Measurements from ENCODE around the gene ATP5ME.
"Not testable (repeated sequence)": the region's sequence is repeated elsewhere in the genome, so short reads cannot be mapped to it uniquely, and the experiment has no call there.

The ATP5ME gene

DNA sequence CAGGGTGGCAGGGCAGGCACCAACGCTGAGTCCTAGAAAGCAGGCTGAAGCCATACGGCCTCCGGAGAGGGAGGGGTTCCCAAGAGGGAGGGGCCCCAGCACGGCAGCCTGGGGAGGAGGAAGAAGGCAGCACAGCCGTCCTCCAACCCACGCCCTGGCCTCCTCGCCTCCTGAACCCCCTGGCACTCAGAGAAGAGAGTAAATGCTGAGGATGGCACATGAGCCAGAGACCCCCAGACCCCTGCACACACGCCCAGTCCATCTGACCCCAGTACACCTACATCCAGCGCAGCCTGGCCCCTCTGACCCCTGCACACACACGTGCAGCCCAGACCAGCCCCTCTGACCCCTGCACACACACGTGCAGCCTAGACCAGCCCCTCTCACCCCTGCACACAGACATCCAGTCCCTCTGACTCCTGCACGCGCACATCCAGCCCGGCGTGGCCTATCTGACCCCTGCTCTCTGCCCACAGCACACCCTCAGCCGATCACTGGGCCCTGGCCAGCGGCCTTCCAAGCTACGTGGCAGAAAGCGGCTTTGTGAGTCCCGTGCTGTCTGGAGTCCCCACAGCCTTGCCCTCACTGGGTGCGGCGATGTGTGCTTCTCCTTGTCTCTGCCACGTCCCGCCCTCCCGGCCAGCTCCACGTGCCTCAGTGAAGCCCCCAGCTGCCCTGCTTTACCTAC lies 18.5 kb downstream of the ATP5ME start:
- peak; percentile 59 for DNase-seq (ENCODE audit: low spot score)

DNA sequence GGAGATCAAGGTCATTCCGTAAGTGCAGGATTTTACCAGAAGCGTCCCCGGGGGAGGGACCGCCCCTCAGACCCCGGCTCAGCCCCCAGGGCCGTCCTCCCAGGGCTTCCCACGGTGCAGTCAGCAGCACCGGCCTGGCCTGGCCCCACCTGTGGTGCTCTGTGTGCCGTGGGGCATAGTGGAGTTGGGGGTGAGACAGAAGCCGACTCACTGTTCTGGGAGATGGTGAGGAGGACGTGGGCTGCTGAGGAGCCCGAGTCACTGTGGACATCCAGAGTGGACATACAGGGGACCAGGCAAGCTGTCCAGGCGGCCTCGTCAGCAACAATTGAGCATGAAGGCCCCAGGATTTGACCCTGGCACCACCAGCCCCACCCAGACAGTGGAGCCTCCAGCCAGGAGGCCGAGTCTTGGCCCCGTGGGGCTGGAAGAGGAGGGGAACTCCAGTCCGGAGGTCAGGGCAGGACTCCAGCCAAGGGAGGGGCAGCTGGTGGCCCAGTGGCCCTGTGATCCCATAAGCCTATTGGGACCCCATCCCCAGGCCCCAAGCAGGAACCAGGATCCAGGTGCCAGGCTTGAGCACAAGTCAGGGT lies 19.1 kb downstream of the ATP5ME start:
- peak; percentile 38 for DNase-seq (ENCODE audit: low spot score)

DNA sequence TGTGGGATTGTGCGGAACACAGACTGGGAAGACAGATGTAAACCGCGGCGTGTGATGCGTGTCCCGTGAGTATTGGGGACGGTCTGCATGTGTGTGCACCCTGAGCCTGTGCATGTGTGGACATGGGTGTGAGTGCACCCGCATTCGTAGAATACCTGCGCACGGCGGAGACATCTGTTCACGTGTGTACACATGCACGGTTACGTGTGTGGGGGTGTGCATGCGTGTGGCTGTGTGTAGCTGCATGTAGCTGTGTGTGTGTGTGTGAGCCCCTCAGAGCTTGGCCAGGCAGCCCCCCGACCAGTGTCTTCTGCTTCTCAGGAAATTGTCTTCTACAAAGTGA lies 19.6 kb downstream of the ATP5ME start:
- peak; percentile 36 for DNase-seq (ENCODE audit: low spot score)

DNA sequence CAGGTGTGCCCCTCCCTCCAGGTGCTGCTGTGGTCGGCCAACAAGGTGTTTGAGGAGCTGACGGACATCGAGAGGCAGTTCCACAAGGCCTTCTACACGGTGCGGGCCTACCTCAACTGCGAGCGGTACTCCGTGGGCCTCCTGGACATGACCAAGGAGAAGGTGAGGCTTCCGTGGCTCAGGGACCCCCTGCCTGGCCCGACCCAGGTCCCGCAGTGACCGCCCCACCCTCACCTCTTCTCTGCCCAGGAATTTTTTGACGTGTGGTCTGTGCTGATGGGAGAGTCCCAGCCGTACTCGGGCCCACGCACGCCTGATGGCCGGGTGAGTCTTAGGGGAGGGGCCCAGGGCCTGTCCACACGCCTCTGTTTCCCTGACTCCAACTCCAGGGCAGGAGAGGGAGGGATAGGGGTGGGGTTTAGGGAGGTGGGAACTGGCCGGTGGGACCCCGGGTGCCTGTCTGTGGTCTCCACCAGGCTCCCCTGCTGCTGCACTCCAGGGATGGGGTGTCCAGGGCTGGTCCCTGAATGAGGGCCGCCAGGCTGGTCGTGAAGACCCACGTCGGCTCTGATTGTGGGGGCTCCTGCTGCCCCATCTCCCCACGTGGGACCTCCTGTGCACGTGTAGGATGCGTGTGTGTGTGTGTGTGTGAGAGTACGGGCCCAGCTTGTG lies 20.1 kb downstream of the ATP5ME start:
- DNase-seq (ENCODE audit: low spot score), result peak; percentile 52

DNA sequence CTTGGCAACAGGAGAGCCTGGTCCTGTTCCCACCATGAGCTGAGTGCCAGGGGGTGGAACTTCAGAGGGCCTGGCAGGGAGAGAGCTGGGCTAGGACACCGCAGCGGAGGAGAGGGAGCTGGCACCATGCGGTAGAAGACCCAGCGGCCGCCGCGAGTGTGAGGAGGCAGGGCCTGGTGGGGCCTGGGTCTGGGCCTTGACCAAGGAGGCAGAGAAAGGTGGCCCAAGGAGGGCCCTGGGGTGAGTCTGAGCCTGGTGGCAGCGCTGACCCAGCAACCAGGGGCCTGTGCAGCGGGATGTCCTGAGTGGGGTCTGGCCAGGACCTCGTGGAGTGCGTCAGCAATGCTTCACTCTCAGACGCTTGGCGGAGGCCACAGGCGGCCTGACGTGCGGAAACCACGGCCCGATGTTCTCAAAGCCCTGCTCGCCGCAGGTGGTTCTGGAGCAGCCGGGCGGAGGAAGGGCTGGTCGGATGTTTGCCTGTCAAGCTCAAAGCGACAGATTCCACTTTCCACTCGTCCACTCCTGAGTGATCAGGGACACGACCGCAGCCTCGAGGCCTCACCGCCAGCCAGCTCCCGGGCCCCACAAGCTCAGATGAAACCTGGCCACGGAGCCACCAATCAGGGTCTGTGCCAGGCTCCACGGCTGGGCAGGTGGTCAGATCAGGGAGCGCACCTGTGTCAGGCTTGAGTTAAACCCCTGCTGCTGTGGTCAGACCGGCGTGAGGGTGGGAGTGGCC lies 20.8 kb downstream of the ATP5ME start:
- peak; percentile 47 for DNase-seq (ENCODE audit: low spot score)

DNA sequence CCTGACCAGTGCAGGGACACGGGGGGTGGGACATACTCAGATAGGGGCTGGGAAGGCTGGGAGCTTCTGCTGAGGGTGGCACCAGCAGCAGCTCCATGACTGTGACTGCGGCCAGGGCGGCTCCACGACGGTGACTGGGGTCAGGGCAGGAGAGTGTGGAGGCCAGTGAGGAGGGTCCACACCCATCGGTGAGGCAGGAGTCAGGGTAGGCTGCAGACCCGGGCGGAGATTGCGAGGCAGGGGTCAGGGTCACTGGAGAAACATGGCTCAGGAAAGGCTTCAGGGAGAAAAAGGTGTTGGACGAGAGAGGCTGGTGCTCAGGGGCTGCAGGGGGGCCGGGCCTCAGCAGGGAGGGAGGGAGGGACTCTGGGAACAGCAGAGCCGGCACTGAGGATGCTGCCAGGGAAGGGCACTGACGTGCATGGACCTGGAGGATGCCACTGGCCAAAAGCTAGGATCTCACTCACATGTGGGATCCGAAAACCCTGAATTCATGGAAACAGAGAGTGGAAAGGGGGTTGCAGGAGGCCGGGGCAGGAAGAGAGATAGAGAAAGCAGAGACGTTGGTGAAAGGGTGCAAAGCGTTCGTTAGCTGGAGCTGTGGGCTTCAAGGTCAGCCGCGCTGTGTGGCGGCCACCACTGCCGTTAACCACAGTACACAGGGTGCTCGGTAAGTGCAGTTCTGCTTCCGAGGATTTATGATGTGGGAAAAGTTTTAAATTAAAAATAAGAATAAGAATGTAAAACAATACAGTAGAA lies 22.0 kb downstream of the ATP5ME start:
- peak; percentile 53 for DNase-seq (ENCODE audit: low spot score)

DNA sequence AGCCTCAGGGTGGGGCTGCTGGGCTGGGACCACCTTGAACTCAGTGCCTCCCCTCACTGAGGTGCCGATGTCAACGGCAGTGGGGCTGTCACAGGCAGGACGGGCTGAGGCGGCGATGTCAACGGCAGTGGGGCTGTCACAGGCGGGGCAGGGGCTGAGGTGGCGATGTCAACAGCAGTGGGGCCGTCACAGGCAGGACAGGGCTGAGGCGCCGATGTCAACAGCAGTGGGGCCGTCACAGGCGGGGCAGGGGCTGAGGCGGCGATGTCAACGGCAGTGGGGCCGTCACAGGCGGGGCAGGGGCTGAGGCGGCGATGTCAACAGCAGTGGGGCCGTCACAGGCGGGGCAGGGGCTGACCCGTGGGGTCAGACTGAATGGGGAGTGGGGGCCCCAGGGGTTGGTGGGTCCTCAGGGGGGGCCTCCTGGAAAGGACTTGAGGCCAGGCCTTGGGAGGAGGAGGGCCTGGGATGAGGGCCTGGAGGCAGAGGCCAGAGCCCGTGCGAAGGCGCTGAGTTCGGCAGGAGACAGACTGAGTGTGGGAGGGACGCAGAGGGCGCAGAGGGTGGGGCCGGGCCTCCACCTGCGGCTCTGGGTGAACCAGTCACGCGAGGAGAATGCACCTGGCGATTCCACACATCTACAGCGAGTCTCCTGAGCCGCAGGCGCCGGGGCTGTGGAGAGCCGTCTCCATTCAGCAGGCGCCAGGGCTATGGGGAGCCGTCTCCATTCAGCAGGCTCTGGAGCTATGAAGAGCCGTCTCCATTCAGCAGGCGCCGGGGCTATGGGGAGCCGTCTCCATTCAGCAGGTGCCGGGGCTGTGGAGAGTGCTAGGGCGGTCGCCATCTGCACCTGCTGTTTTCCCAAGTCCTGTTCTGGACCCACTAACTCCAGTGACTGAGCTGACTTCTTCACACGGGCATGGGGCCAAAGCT lies 22.9 kb downstream of the ATP5ME start:
- DNase-seq (ENCODE audit: low spot score), result no peak

DNA sequence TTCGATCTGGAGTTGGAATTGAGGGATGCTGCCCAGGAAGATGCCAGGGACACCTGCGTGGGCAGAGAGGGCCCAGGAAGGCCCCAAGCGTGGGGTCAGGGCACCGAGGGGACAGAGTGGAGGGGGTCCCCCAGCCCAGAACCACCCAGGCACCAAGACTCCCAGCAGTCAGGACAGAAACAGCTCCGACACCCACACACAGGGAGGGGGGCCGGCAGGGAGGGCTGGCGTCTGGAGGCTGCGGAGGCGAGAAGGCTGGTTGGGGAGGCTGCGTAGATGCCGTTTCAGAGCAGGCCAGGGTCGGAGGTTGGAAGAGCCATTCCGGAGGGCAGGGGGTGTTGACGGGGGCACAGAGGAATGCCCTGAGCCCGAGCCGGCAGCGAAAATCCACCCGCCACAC lies 23.6 kb downstream of the ATP5ME start:
- peak; percentile 51 for DNase-seq (ENCODE audit: low spot score)

DNA sequence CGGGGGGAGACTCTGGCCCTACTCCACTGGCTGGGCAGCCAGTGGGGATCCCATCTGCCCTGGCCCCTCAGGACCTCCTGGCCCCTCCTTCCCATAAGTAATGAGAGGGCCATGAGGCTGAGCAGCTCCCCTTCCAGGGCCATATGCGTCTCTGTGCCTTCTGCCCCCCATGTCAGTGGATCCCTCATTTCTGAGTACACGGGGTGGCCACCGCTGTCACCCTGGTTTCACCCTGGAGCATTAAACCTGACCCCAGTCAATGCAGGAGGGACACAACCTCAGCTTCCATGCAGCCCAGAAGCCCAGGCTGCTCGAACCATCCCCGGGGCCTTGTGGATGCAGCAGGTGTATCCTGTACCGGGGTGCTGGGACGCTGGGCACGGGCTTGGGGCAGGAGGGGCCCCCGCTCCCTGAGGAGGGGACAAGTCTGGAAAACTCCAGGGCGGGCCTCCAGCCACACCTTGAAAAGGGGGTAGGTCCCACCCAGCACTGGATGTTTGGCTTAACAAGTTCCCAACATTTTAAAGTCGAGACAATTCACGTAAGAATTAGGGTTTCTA lies 24.2 kb downstream of the ATP5ME start:
- DNase-seq (ENCODE audit: low spot score), result no peak

DNA sequence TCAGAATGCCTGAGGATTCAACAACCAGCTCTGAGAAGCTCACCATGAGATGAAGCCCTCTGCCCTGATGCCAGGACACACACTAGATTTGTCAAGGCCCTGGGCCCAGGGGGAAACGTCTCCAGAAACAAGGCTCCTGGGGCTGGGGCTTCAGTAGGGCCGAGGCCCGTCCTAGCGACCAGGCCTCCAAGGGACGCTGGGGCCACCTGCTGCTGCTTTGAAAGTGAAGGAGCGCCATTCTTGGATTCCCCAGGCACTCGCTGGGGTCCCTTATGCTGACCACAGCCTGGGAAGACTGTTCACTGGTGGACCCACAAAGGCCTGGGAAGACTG lies 24.8 kb downstream of the ATP5ME start:
- DNase-seq (ENCODE audit: low spot score), result no peak

DNA sequence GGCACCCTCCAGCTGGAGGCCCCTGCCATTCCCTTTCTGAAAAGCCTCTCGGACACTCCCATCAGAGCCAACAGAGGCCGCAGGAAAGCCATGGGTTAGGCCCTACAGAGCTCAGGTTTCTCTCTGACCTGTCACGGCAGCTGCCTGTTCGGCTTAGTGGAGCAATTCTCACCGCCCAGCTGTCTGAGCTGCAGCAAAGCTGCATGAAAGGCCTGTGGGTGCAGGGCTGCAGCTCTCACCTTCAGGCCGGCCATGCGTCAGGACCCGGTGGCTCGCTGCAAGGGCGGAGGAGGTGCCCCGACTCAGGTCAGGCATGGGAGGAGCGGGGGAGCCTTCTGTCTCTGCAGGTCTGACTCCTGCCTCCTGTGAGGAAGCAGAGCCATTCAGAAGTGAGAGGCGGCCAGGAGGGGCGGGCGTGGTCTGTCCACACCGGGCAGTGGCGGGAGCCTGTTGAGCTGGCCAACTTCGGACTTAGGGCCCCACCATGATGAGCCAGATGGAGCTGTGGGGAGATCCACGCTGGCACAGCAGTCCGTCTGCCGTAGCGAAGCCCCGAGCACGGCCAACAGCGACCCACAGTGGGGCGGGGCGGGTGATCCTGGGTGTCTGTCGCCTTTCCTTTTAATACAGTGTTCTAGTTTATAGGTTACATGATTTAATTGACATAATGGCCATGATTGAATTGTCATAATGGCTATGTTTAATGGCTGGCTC lies 25.3 kb downstream of the ATP5ME start:
- no peak for DNase-seq (ENCODE audit: low spot score)

DNA sequence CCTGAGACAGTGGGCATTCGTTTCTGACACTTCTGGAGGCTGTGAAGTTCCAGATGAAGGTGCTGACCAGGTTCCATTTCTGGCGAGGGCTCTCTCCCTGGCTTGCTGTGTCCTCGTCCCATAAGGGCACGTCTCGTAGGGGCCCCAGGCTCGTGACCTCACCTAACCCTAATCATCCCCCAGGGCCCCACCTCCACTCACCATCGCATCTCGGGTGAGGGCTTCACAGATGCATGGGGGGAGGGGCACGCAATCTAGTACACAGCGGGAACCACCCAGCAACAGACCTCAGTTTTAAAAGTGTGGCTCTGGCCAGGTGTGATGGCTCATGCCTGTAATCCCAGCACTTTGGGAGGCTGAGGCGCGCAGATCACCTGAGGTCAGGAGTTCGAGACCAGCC lies 26.6 kb downstream of the ATP5ME start:
- no peak for DNase-seq (ENCODE audit: low spot score)

DNA sequence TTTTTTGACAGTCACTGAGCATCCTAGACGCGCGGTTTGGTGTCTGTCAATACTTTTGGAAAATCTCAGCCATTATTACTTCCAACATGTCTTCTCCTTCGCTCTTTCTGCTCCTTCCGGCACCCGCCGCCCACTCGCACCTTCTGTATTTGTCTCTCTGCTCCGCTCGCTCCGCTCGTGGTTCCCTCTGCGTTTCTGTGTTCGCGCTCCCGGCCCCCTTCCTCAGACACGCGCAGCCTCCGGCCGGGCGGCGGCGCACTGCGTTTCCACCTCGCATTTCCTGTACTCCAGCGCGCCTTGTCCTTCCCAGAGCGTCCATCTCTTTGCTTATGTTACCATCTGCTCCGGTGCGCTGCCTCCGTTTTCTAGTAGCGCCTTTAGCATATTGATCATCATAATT lies 27.6 kb downstream of the ATP5ME start:
- DNase-seq (ENCODE audit: low spot score), result no peak

DNA sequence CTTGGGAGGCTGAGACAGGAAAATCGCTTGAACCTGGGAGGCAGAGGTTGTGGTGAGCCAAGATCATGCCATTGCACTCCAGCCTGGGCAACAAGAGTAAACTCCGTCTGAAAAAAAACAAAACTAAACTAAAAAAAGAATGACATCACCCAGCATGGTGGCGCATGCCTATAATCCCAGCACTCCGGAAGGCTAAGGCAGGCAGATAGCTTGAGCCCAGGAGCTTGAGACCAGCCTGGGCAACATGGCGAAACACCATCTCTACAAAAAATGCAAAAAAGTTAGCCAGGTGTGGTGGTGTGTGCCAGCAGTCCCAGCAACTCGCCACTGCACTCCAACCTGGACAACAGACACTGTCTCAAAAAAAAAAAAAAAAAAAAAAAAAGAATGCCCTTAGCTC lies 31.7 kb downstream of the ATP5ME start:
- not testable (repeated sequence) for DNase-seq (ENCODE audit: low spot score)

DNA sequence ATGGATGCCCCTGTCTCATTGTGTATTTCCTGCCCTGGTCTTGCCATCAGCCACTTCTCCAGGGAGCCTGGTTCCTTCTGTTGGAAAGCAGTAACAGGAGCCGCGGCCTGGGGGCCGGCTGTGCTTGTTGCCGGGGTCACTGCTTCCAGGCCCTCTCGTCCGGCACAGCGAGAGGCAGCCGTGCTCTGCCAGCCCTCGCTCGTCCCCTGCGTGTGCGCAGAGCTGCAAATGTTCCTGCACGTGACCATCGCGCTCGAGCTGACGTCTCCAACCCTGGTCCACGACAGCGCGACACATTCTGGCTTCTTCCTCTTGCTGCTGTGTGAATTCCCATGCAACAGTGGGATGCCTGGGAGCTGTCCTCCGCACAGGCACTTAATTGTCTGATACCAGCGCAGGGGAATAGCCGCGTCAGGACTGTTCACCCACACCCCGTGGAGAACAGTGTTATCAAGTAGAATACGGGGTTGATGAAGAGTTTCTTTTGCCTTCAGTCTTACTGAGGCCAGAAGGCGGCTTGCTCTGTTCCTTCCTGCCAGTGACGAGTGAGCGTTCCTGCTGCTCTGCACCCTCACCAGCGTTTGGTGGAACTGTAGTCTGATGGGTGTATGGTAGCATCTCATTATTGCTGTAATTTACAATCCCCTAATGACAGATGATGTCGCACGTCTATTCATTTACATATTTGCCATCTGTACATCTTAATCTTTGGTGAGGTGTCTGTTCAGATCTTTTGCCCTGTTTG lies 36.4 kb downstream of the ATP5ME start:
- peak; percentile 53 for DNase-seq (ENCODE audit: low spot score)

DNA sequence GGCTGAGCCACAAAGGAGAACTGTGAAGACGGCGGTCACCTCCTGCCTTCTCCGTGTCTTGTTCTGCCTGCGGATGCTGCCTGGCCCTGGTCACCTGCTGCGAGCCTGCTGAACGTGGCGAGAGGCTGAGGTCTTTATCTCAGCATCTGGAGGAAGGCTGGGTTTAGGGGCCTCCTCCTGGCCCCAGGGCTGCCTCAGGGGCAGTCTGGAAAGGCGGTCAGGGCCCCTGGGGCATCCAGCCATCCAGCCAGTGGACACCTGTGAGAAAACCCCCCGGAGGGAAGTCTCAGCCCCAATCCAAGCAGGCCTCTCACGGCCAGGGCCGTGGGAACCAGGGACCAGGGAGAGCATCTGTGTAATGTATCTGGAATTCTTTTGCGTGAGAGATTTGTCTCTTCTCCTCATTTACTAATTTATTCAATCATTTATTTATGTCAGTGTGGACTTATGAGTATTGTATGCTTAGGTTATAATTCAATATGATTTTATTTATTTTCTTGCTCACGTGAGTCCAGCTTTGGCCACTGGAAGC lies 37.4 kb downstream of the ATP5ME start:
- DNase-seq (ENCODE audit: low spot score), result peak; percentile 30

DNA sequence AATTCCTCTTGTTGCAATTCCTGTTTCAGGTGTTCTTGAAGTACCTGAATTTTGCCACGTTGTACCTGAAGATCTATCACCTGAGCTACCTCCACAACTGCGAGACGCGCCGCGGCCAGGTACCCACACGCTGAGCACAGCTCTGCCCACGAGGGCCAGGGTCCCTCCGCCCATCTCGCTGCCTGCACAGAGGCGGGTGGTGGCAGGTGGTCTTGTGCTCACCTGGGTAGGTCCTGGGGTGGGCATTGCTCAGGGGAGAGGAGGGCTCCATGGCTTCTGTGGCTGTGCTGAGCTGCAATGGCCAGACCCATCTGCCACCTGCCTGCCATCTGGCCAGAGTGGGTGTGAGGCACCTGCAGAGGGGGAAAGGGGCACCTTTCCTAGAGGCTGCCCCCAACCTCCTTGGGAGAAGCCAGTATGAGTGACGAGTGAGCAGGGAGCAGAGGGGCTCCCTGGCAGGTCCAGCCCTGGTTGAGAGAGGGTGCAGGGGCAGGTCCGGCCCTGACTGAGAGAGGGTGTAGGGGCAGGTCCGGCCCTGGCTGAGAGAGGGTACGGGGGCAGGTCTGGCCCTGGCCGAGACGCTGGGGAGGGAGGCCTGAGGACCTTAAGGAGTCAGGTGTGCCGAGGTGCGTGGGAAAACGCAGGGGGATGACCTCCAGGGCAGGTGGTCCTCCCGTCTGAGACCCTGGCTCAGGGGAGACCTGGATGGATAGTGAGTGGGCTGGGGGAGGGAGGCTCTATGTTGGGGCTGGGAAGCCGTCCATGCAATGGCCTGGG lies 38.0 kb downstream of the ATP5ME start:
- peak; percentile 55 for DNase-seq (ENCODE audit: low spot score)

All from left forelimb (tissue), 1 donor.